Ascending aorta (tissue), 2 donors: ENCODE measurements around the gene ZNF641. TPM values are rescaled to one million over a fixed set of nuclear protein-coding genes. Genes with fewer than 3 reads are reported as not detected.
A peak's percentile ranks its signal among the peaks of the same experiment; 100 is the strongest.

Experiments
- DNase-seq, 2 donors: peaks; one replicate each; pipeline ENCODE4 v3.0.0-alpha.2; 2019; ENCODE audit warnings: low spot score in 2 of 2
- H3K27ac ChIP-seq, 2 donors: fragments of 200-600 bp; sonication (generic); one replicate each; pipeline ENCODE4 v1.5.1; 2016 to 2017; ENCODE audit warnings: mild to moderate bottlenecking in 1 of 2
- H3K27me3 ChIP-seq: fragments of 200-600 bp; sonication (generic); one replicate; pipeline ENCODE4 v1.5.1; 2017
- H3K36me3 ChIP-seq, 2 donors: fragments of 200-600 bp; sonication (generic); one replicate each; pipeline ENCODE4 v1.5.1; 2016
- H3K4me1 ChIP-seq, 2 donors: fragments of 200-600 bp; sonication (generic); one replicate each; pipeline ENCODE4 v1.5.1; 2016 to 2017; ENCODE audit warnings: mild to moderate bottlenecking in 1 of 2
- H3K4me3 ChIP-seq, 2 donors: fragments of 200-600 bp; sonication (generic); one replicate each; pipeline ENCODE4 v1.5.1; 2016 to 2017; ENCODE audit warnings: mild to moderate bottlenecking in 1 of 2
- H3K9me3 ChIP-seq, 2 donors: fragments of 200-600 bp; sonication (generic); one replicate each; pipeline ENCODE4 v1.5.1; 2016
- intact Hi-C: fragments of 100-400 bp; cut with DNase I; formaldehyde crosslinking; loops from one replicate; pipeline ENCODE4 v1.15.1; 2023
- total RNA-seq: library from RNA; depleted of rRNA; stranded (reverse); fragments of >200 nt; gene quantifications from one replicate; pipeline ENCODE4 v1.1.0, GENCODE V29; 2016
- TF ChIP-seq, protein P1 (sequence below), 3 experiments: fragments of 200-600 bp in 2 of 3; fragments of 450-650 bp in 1 of 3; sonication (generic) in 2 of 3; IDR thresholded peaks; one replicate each; pipeline ENCODE4 v1.5.1; 2016 to 2019; ENCODE audit warnings: antibody characterized with exemption in 3 of 3, mild to moderate bottlenecking in 1 of 3, moderate library complexity in 1 of 3

ZNF641 gene
- total RNA-seq, 1 donor from 2014 or later = 10.9 TPM

DNA sequence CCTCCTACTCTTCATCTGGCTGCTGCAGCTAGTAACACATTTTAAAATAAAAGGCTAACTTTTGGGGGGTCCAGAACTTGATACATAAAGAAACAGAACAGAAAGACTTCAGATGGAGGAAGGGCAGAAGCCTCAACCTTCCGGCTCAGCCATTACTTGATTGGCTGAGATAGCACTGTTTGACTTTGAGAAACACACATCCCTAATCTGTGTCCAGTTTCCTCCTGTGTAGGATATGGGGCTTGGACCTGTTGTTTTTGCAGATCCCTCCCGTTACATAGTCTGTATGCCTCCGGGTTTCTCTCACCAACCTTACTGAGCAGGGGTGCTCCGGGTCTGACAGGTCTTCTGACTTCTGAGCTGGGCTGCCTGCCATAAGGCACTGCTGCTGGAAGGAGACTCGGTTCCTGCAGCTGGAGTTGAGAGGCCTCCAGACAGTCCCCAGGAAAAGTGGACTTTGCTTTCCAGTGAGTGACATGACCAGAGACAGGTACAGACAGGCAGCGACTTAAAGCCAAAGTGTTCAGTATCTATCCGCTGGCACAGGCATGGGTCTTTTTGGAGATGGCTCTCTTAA, 8.3 kb upstream of the ZNF641 start:
- Histone ChIP-seq H3K9me3 (no peaks in the 10 kb centered on the region), H3K36me3 (no peaks in the 10 kb centered on the region), H3K4me1 (no peaks in the 10 kb centered on the region), H3K27me3 (no peaks in the 10 kb centered on the region), H3K27ac (no peak overlapping the region), H3K4me3 (no peak overlapping the region)
- no peak for DNase-seq
- TF ChIP-seq, protein P1, sequence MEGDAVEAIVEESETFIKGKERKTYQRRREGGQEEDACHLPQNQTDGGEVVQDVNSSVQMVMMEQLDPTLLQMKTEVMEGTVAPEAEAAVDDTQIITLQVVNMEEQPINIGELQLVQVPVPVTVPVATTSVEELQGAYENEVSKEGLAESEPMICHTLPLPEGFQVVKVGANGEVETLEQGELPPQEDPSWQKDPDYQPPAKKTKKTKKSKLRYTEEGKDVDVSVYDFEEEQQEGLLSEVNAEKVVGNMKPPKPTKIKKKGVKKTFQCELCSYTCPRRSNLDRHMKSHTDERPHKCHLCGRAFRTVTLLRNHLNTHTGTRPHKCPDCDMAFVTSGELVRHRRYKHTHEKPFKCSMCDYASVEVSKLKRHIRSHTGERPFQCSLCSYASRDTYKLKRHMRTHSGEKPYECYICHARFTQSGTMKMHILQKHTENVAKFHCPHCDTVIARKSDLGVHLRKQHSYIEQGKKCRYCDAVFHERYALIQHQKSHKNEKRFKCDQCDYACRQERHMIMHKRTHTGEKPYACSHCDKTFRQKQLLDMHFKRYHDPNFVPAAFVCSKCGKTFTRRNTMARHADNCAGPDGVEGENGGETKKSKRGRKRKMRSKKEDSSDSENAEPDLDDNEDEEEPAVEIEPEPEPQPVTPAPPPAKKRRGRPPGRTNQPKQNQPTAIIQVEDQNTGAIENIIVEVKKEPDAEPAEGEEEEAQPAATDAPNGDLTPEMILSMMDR (IDR thresholded peaks at IDR 0.05) = no peak
- intact Hi-C loops = no loop called here

DNA sequence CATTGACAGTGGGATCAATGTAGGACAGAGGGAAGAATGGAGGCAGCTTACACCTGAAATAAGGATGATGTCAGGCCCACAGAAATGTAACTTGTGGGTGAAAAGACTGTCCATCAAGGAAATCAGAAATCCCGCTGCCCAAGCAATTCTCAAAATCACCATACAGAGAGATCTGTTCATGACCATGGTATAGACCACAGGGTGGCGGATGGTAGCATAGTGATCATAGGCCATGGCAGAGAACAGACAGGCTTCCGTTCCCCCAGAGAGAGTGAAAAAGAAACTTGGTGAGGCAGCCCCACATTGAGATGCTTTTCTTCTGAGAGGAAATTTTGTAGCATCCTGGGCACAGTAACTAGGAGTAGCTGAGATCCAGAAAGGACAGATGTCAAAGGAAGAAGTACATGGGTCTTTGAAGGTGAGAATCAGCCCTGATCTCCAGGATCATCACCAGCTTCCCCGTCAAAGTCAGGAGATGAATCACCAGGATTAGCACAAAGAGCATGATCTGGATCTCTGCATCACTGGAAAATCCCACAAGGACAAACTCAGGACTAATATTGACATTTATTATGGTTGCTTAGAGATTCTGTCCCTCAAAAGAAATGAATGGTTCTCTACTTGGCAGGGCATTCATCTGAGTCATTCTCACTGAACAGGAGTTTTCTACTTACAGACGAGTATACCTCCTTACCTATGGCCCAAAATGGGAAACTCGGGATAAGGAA, 5.5 kb upstream of the ZNF641 start:
- no peaks in the 10 kb centered on the region for H3K9me3 ChIP-seq
- H3K4me1 ChIP-seq = peaks cover 0 to 5% of the 10 kb centered on the region in 2 donors
- no peak overlapping the region for H3K4me3 ChIP-seq
- H3K36me3 ChIP-seq = no peaks in the 10 kb centered on the region
- no peak overlapping the region for H3K27ac ChIP-seq
- DNase-seq = no peak
- TF ChIP-seq, protein P1 (IDR thresholded peaks at IDR 0.05) = no peak
- intact Hi-C loops = no loop called here
- H3K27me3 ChIP-seq = no peaks in the 10 kb centered on the region

DNA sequence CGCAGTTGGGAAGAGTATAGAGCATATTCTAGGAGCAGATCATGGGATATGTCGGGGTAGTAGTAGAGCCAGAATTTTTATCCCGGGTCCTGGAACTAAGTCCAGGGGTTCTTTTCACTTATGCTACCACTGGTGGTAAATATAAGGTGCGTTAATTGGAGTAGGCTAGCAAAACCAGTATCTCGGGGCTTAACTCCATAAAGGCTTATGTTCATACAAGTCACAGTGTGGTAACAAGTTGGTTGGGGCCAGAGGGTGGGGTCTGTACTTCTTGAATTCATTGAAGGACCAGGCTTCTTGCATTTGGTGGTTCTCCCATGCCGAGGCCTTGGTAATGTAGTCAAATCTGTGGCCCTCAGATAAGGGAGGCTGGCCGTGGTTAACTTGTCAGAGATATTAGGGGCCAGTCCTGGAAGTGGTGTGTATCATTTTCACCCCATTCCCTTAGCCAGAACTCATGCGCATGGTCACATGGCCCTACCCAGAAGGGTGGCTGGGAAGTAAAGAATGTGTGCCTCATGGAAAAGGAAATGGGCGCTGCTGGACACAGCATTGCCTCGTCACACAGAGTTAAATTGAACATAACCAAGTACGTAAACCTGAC, 1.5 kb upstream of the ZNF641 start:
- H3K27ac ChIP-seq = no peak overlapping the region
- no peaks in the 10 kb centered on the region for H3K27me3 ChIP-seq
- TF ChIP-seq, protein P1 (IDR thresholded peaks at IDR 0.05) = no peak
- DNase-seq = no peak
- intact Hi-C loops = loop anchor here (5.0 kb wide), 1 partner anchor 245 kb away; the partner anchor contains the start of gene SENP1
- no peaks in the 10 kb centered on the region for H3K9me3 ChIP-seq
- H3K36me3 ChIP-seq = peaks cover 7 to 8% of the 10 kb centered on the region in 2 donors
- H3K4me3 ChIP-seq = no peak overlapping the region
- peaks cover 0 to 5% of the 10 kb centered on the region in 2 donors for H3K4me1 ChIP-seq

DNA sequence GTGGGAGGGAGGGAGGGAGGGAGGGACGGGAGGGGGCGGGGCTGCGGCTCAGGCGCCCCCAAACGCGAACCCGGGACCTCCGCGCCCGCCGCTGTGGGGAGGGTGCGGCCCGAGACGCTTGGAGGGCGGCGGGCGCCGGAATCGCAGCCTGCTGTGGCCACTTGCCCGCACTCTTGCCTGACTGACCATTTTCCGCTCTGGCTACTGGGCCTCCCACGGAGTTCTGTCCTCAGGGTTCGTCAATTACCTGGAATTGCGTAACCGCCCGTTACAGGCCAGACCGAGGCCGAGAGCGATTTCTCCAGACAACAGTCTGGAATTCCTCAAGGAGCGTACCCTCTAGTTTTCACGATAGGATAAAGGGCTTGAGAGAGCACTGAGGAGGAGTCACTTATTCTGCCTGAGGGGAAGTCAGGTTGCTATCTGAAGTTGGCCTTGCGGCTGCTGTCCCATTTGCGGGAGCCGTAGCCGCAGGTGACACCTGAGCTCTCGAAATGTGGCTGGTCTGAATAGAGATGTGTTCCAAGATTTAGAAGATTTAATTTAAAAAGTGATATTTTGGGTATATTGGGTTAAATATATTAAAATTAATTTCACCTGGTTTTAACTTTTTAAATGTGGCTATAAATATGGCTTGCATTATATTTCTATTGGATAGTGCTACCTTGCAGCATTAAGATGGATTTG, 446 bp upstream of the ZNF641 start:
- no peaks in the 10 kb centered on the region for H3K9me3 ChIP-seq
- intact Hi-C loops = loop anchor here (1.0 to 5.0 kb wide), 2 partner anchors 153 to 244 kb away; partner anchors contain the start of gene SENP1
- peak overlapping the region; percentile 91 to 98 for H3K27ac ChIP-seq
- TF ChIP-seq, protein P1 (IDR thresholded peaks at IDR 0.05) = no peak
- peaks cover 0 to 5% of the 10 kb centered on the region in 2 donors for H3K4me1 ChIP-seq
- peak; percentile 18 to 86 for DNase-seq
- no peaks in the 10 kb centered on the region for H3K27me3 ChIP-seq
- H3K36me3 ChIP-seq = peaks cover 18 to 19% of the 10 kb centered on the region in 2 donors
- peak overlapping the region; percentile 80 to 87 for H3K4me3 ChIP-seq

DNA sequence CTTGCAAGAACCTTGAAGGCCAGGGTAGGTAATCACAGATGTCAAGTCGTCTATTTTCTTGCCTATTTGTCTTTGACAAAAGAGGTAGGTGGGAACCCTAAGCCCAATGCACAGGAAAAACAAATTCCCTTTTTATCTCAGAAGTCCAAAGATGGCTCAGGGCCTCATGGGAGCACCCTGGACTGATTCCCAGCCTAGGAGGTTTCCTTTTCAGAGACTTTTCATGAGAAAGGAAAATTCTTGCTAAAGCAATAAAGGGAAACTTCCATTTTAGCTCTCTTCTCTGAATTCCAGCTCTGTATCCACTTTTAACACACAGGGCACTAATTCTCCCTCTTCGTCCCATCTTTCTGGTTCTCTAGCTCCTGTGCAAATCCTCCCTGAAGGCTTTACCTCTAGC, 1.2 kb downstream of the ZNF641 start:
- Histone ChIP-seq H3K36me3 (peaks cover 33 to 36% of the 10 kb centered on the region in 2 donors), H3K4me1 (peaks cover 0 to 5% of the 10 kb centered on the region in 2 donors), H3K9me3 (no peaks in the 10 kb centered on the region), H3K4me3 (peak overlapping the region; percentile 80 to 87), H3K27ac (peak overlapping the region; percentile 91 to 98), H3K27me3 (no peaks in the 10 kb centered on the region)
- intact Hi-C loops = no loop called here
- TF ChIP-seq, protein P1 (IDR thresholded peaks at IDR 0.05) = no peak
- no peak for DNase-seq
